Activated T-cell treated with anti-CD3 and anti-CD28 coated beads, Interleukin-2, amount 50 U/mL, for 72 hours (primary cell): ENCODE data around the gene ZFYVE1. TPM values are rescaled to one million over a fixed set of nuclear protein-coding genes. Genes with fewer than 3 reads are reported as not detected.
"Not testable (repeated sequence)": the region's sequence is repeated elsewhere in the genome, so short reads cannot be mapped to it uniquely, and the experiment has no call there.

ENCODE experiments used
- ATAC-seq, 2 donors: fragments of 150-1000 bp; cut with Tn5 transposase; replicated peaks in 1 of 2; 2 replicates each; pipeline ENCODE4 v1.10.0; 2021; ENCODE audit warnings: moderate library complexity in 2 of 2, mild to moderate bottlenecking in 1 of 2
- DNase-seq, 2 donors: peaks; one replicate each; pipeline ENCODE4 v3.0.0; 2021 to 2022; ENCODE audit warnings: mixed read lengths in 1 of 2
- H3K27ac Mint-ChIP-seq: one replicate; pipeline ENCODE4 v1.8.0; 2022; ENCODE audit warnings: mild to moderate bottlenecking, moderate library complexity, mixed read lengths
- H3K27me3 Mint-ChIP-seq: one replicate; pipeline ENCODE4 v1.8.0; 2022; ENCODE audit warnings: low read depth, mixed read lengths
- H3K36me3 Mint-ChIP-seq, 2 donors: one replicate each; pipeline ENCODE4 v1.8.0; 2022; ENCODE audit warnings: mixed read lengths in 2 of 2, mild to moderate bottlenecking in 1 of 2; ENCODE audit not compliant: insufficient read depth in 2 of 2
- H3K4me1 Mint-ChIP-seq: one replicate; pipeline ENCODE4 v1.8.0; 2022; ENCODE audit warnings: low read depth, mixed read lengths
- H3K4me3 Mint-ChIP-seq, 2 donors: one replicate each; pipeline ENCODE4 v1.8.0; 2022; ENCODE audit warnings: mild to moderate bottlenecking in 2 of 2, mixed read lengths in 2 of 2, moderate library complexity in 2 of 2
- H3K9me3 Mint-ChIP-seq, 2 donors: one replicate each; pipeline ENCODE4 v1.8.0; 2022; ENCODE audit warnings: mixed read lengths in 2 of 2
- total RNA-seq, 2 donors: library from RNA; stranded (reverse); gene quantifications; one replicate each; pipeline ENCODE4 v1.2.3, GENCODE V29; 2022

Gene ZFYVE1
- total RNA-seq, 2 donors from 2014 or later = 21.5 to 21.7 TPM

GRCh38 chr14:73025544-73025943, 1.4 kb downstream of the ZFYVE1 start:
- Mint-ChIP-seq H3K4me1 (peaks cover 47% of the 10 kb centered on the region), H3K36me3 (peaks cover 7 to 18% of the 10 kb centered on the region in 2 donors), H3K27ac (no peak overlapping the region), H3K27me3 (no peaks in the 10 kb centered on the region), H3K9me3 (no peaks in the 10 kb centered on the region), H3K4me3 (peak overlapping the region; percentile 86 to 92)
- no peak for DNase-seq
- no peak for ATAC-seq

DNA sequence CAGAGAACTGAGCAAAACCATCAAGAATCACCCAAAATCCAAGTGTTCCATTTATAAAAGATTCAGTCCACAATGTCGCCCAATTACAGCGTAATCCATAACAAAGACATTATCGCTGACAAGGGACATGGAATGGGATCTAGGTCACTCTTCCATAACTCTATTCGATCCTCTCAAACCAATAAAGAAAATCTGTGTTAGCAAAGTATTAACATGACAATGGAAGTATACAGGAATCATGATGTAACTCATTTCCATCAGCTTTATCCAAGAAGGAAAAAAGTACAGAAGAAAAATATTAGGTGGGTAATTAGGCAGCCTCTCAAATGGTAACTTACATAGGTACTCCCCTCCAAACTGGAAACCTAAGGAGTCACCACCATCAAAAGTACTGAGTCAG, 4.9 kb downstream of the ZFYVE1 start:
- Mint-ChIP-seq H3K4me1 (peaks cover 48% of the 10 kb centered on the region), H3K36me3 (peaks cover 8 to 20% of the 10 kb centered on the region in 2 donors), H3K27me3 (no peaks in the 10 kb centered on the region), H3K27ac (peak overlapping the region; percentile 36), H3K4me3 (peak overlapping the region in 1 of 2 donors; percentile 32), H3K9me3 (no peaks in the 10 kb centered on the region)
- DNase-seq (no peak), ATAC-seq (no peak)

DNA sequence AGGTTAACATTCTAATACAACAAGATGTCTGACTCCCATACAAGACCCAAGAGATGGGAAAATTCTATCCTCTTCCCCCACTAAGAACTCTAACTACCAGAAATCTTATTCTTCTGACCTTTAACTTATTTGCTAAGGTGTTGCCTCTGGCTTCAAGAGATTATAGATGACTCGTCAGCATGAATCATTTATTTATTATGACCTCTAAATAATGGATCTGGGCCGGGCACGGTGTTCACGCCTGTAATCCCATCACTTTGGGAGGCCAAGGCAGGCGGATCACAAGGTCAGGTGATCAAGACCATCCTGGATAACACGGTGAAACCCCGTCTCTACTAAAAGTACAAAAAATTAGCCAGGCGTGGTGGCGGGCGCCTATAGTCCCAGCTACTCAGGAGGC, 10.9 kb downstream of the ZFYVE1 start:
- DNase-seq, H3K4me3 Mint-ChIP-seq: not testable (repeated sequence)

DNA sequence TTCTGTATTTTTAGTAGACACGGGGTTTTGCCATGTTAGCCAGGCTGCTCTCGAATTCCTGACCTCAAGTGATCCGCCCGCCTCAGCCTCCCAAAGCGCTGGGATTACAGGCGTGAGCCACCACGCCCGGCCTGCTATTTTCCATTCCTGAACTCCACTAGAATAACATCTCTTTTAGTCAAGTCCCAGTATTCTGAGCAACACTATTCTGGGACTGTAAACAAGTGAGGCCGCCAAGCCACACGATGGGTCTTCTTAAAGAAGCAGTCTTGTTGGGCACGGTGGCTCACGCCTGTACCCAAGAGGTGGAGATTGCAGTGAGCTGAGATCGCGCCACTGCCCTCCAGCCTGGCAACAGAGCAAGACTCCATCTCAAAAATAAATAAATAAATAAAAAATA, 11.4 kb downstream of the ZFYVE1 start:
- not testable (repeated sequence) for H3K27me3 Mint-ChIP-seq

More for the DNA sequence above, 10.9 kb downstream of the ZFYVE1 start:
- not testable (repeated sequence) for ATAC-seq, H3K27me3 Mint-ChIP-seq, H3K27ac Mint-ChIP-seq, H3K9me3 Mint-ChIP-seq
- Mint-ChIP-seq H3K36me3 (peaks cover 10 to 12% of the 10 kb centered on the region in 2 donors), H3K4me1 (peaks cover 52% of the 10 kb centered on the region)

GRCh38 chr14:73014105-73014504, 12.8 kb downstream of the ZFYVE1 start:
- DNase-seq = peak; percentile 21 to 27
- Mint-ChIP-seq H3K36me3 (peaks cover 10 to 12% of the 10 kb centered on the region in 2 donors), H3K27ac (peak overlapping the region; percentile 86), H3K4me3 (peak overlapping the region; percentile 49 to 59), H3K4me1 (peaks cover 52% of the 10 kb centered on the region), H3K9me3 (no peaks in the 10 kb centered on the region), H3K27me3 (no peaks in the 10 kb centered on the region)
- ATAC-seq = peak; percentile 95 to 96

More for the DNA sequence above, 11.4 kb downstream of the ZFYVE1 start:
- peaks cover 10 to 12% of the 10 kb centered on the region in 2 donors for H3K36me3 Mint-ChIP-seq
- not testable (repeated sequence) for ATAC-seq, H3K9me3 Mint-ChIP-seq, H3K4me3 Mint-ChIP-seq, DNase-seq
- H3K4me1 Mint-ChIP-seq = peaks cover 52% of the 10 kb centered on the region
- peak overlapping the region; percentile 21 for H3K27ac Mint-ChIP-seq

DNA sequence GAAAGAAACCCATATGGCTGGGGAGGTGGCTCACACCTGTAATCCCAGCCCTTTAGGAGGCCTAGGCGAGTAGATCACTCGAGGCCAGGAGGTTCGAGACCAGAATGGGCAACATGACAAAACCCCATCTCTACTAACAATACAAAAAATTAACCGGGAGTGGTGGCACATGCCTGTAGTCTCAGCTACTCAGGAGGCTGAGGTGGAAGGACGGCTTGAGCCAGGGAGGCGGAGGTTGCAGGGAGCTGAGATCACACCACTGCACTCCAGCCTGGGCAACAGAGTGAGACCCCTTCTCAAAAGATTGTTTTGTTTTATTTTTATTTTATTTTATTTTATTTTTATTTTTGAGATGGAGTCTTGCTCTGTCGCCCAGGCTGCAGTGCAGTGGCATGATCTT, 15.7 kb downstream of the ZFYVE1 start:
- not testable (repeated sequence) for H3K9me3 Mint-ChIP-seq, H3K27me3 Mint-ChIP-seq, H3K27ac Mint-ChIP-seq, H3K4me3 Mint-ChIP-seq, DNase-seq, ATAC-seq
- H3K4me1 Mint-ChIP-seq = peaks cover 38% of the 10 kb centered on the region
- H3K36me3 Mint-ChIP-seq = peaks cover 9 to 13% of the 10 kb centered on the region in 2 donors

- no peak overlapping the region for H3K4me3 Mint-ChIP-seq
- H3K27ac Mint-ChIP-seq = peak overlapping the region; percentile 24
- ATAC-seq = no peak
- no peaks in the 10 kb centered on the region for H3K9me3 Mint-ChIP-seq
- DNase-seq = no peak
- peaks cover 25% of the 10 kb centered on the region for H3K4me1 Mint-ChIP-seq
- peaks cover 7 to 11% of the 10 kb centered on the region in 2 donors for H3K36me3 Mint-ChIP-seq
- H3K27me3 Mint-ChIP-seq = no peaks in the 10 kb centered on the region
Measured at GRCh38 chr14:73008501-73008900, 18.4 kb downstream of the ZFYVE1 start.

DNA sequence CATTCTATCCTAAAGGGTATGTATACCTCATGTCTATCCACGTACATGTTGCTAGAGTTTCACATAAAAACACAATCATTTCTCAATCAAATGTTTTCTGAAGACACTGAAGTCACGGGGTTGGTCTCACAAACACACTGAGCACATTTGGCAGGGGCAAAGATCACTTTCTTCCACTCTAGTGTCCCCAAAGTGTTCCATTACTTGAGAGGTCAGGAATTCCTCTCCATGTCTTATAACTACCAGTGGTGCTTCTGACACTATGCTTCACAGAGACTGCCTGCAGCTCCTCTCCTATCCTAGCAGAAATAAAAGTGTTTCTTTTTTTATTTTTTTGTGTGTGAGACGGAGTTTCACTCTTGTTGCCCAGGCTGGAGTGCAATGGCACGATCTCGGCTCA, 19.1 kb downstream of the ZFYVE1 start:
- Mint-ChIP-seq H3K4me3 (no peak overlapping the region), H3K27ac (no peak overlapping the region), H3K27me3 (no peaks in the 10 kb centered on the region), H3K4me1 (peaks cover 19% of the 10 kb centered on the region), H3K36me3 (peaks cover 5 to 9% of the 10 kb centered on the region in 2 donors), H3K9me3 (no peaks in the 10 kb centered on the region)
- no peak for DNase-seq
- ATAC-seq = no peak

- DNase-seq, ATAC-seq, H3K27me3 Mint-ChIP-seq, H3K36me3 Mint-ChIP-seq, H3K4me3 Mint-ChIP-seq, H3K27ac Mint-ChIP-seq, H3K9me3 Mint-ChIP-seq: not testable (repeated sequence)
- H3K4me1 Mint-ChIP-seq = peaks cover 13% of the 10 kb centered on the region
Measured at GRCh38 chr14:73004641-73005040, 22.3 kb downstream of the ZFYVE1 start.

DNA sequence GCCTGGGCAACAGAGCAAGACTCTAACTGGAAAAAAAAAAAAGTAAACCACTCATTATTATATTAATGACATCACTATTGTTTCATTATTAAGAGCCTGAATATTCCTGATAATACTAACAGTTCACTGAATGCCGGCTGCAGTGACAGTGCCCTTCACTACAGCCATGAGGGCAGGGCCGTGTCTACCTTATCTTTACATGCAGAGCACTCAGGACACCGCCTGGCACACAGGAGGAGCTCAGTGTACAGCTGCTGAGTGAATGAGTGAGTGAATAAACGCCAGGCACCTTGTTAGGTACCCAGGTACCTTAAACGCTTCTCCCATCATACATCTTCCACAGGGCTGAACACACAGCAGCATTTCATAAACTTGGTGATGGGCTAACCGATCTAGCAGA, 23.2 kb downstream of the ZFYVE1 start:
- Mint-ChIP-seq H3K36me3 (peaks cover 0 to 1% of the 10 kb centered on the region in 2 donors), H3K27ac (no peak overlapping the region), H3K4me3 (no peak overlapping the region), H3K27me3 (no peaks in the 10 kb centered on the region), H3K4me1 (peaks cover 13% of the 10 kb centered on the region), H3K9me3 (no peaks in the 10 kb centered on the region)
- ATAC-seq = no peak
- no peak for DNase-seq

- ATAC-seq = no peak
- DNase-seq = no peak
- Mint-ChIP-seq H3K27me3 (no peaks in the 10 kb centered on the region), H3K36me3 (peaks cover 6 to 16% of the 10 kb centered on the region in 2 donors), H3K9me3 (no peaks in the 10 kb centered on the region), H3K27ac (no peak overlapping the region), H3K4me1 (peaks cover 6% of the 10 kb centered on the region), H3K4me3 (no peak overlapping the region)
Measured at GRCh38 chr14:73000073-73000472, 26.8 kb downstream of the ZFYVE1 start.

DNA sequence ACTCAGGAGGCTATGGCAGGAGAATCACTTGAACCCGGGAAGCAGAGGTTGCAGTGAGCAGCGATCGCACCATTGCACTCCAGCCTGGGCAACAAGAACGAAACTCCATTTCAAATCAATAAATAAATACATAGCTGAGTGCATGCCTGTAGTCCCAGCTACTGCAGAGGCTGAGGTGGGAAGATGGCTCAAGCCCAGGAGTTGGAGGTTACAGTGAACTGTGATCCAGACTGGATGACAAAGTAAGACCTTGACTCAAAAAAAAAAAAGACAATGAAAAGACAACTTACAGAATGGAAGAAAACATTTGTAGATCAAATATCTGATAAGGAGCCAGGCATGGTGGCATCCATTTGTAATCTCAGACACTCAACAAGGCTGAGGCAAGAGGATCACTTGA, 27.6 kb downstream of the ZFYVE1 start:
- Mint-ChIP-seq H3K27ac (no peak overlapping the region), H3K4me3 (no peak overlapping the region), H3K9me3 (no peaks in the 10 kb centered on the region), H3K27me3 (no peaks in the 10 kb centered on the region), H3K36me3 (peaks cover 6 to 17% of the 10 kb centered on the region in 2 donors), H3K4me1 (peaks cover 6% of the 10 kb centered on the region)
- DNase-seq (no peak), ATAC-seq (no peak)

GRCh38 chr14:72998252-72998903, 28.5 kb downstream of the ZFYVE1 start:
- Mint-ChIP-seq H3K4me3 (no peak overlapping the region), H3K27me3 (no peaks in the 10 kb centered on the region), H3K4me1 (peaks cover 6% of the 10 kb centered on the region), H3K9me3 (no peaks in the 10 kb centered on the region), H3K36me3 (peaks cover 6 to 16% of the 10 kb centered on the region in 2 donors), H3K27ac (peak overlapping the region; percentile 58)
- no peak for DNase-seq
- ATAC-seq = no peak

- DNase-seq (no peak), ATAC-seq (no peak)
- H3K4me1 Mint-ChIP-seq = peaks cover 6% of the 10 kb centered on the region
- H3K4me3 Mint-ChIP-seq = no peak overlapping the region
- H3K27ac Mint-ChIP-seq = peak overlapping the region; percentile 48
- no peaks in the 10 kb centered on the region for H3K9me3 Mint-ChIP-seq
- no peaks in the 10 kb centered on the region for H3K27me3 Mint-ChIP-seq
- H3K36me3 Mint-ChIP-seq = peaks cover 6 to 16% of the 10 kb centered on the region in 2 donors
Measured at GRCh38 chr14:72996916-72997315, 30.0 kb downstream of the ZFYVE1 start.
